ENCODE measurements around the gene TGM5.

The TGM5 gene

GRCh38 chr15:43266386-43266785 lies 342 bp downstream of the TGM5 start:
- H3K9ac ChIP-seq (ENCODE audit: low read depth in 1 of 2, low read length in 2 of 2), result no peak overlapping the region
- no peaks in the 10 kb centered on the region for H3K36me3 ChIP-seq (ENCODE audit: control insufficient read depth in 1 of 2, insufficient read depth in 2 of 2, low read length in 2 of 2)
- no peak overlapping the region for H3K4me3 ChIP-seq (ENCODE audit: low read depth in 1 of 2, low read length in 2 of 2)
- H3K27me3 ChIP-seq (ENCODE audit: control insufficient read depth in 1 of 2, insufficient read depth in 2 of 2, low read length in 2 of 2), result peaks cover 2 to 8% of the 10 kb centered on the region in 2 donors
- peaks cover 0 to 4% of the 10 kb centered on the region in 2 donors for H3K4me1 ChIP-seq (ENCODE audit: control insufficient read depth in 1 of 2, insufficient read depth in 2 of 2, low read length in 2 of 2)
- H3K27ac ChIP-seq (ENCODE audit: low read depth, low read length), result no peak overlapping the region
- H3K9me3 ChIP-seq (ENCODE audit: control insufficient read depth in 1 of 2, low read length in 2 of 2), result no peaks in the 10 kb centered on the region

- no peak overlapping the region for H3K4me3 ChIP-seq (ENCODE audit: low read depth in 1 of 2, low read length in 2 of 2)
- no peaks in the 10 kb centered on the region for H3K4me1 ChIP-seq (ENCODE audit: control insufficient read depth in 1 of 2, insufficient read depth in 2 of 2, low read length in 2 of 2)
- H3K27me3 ChIP-seq (ENCODE audit: control insufficient read depth in 1 of 2, insufficient read depth in 2 of 2, low read length in 2 of 2), result peaks cover 0 to 3% of the 10 kb centered on the region in 2 donors
- H3K9ac ChIP-seq (ENCODE audit: low read depth in 1 of 2, low read length in 2 of 2), result no peak overlapping the region
- no peaks in the 10 kb centered on the region for H3K9me3 ChIP-seq (ENCODE audit: control insufficient read depth in 1 of 2, low read length in 2 of 2)
- H3K36me3 ChIP-seq (ENCODE audit: control insufficient read depth in 1 of 2, insufficient read depth in 2 of 2, low read length in 2 of 2), result no peaks in the 10 kb centered on the region
- H3K27ac ChIP-seq (ENCODE audit: low read depth, low read length), result no peak overlapping the region
Measured at GRCh38 chr15:43260011-43260615, 6.6 kb downstream of the TGM5 start.

- Histone ChIP-seq H3K4me3 (ENCODE audit: low read depth in 1 of 2, low read length in 2 of 2) (no peak overlapping the region), H3K36me3 (ENCODE audit: control insufficient read depth in 1 of 2, insufficient read depth in 2 of 2, low read length in 2 of 2) (no peaks in the 10 kb centered on the region), H3K9me3 (ENCODE audit: control insufficient read depth in 1 of 2, low read length in 2 of 2) (no peaks in the 10 kb centered on the region), H3K27ac (ENCODE audit: low read depth, low read length) (no peak overlapping the region), H3K4me1 (ENCODE audit: control insufficient read depth in 1 of 2, insufficient read depth in 2 of 2, low read length in 2 of 2) (peaks cover 0 to 3% of the 10 kb centered on the region in 2 donors), H3K9ac (ENCODE audit: low read depth in 1 of 2, low read length in 2 of 2) (no peak overlapping the region), H3K27me3 (ENCODE audit: control insufficient read depth in 1 of 2, insufficient read depth in 2 of 2, low read length in 2 of 2) (peaks cover 0 to 5% of the 10 kb centered on the region in 2 donors)
Measured at GRCh38 chr15:43258781-43259180, 7.9 kb downstream of the TGM5 start.

- Histone ChIP-seq H3K4me1 (ENCODE audit: control insufficient read depth in 1 of 2, insufficient read depth in 2 of 2, low read length in 2 of 2) (peaks cover 0 to 3% of the 10 kb centered on the region in 2 donors), H3K27ac (ENCODE audit: low read depth, low read length) (no peak overlapping the region), H3K9ac (ENCODE audit: low read depth in 1 of 2, low read length in 2 of 2) (no peak overlapping the region), H3K4me3 (ENCODE audit: low read depth in 1 of 2, low read length in 2 of 2) (no peak overlapping the region), H3K9me3 (ENCODE audit: control insufficient read depth in 1 of 2, low read length in 2 of 2) (no peaks in the 10 kb centered on the region), H3K27me3 (ENCODE audit: control insufficient read depth in 1 of 2, insufficient read depth in 2 of 2, low read length in 2 of 2) (peaks cover 0 to 5% of the 10 kb centered on the region in 2 donors), H3K36me3 (ENCODE audit: control insufficient read depth in 1 of 2, insufficient read depth in 2 of 2, low read length in 2 of 2) (no peaks in the 10 kb centered on the region)
Measured at GRCh38 chr15:43256341-43256740, 10.4 kb downstream of the TGM5 start.

GRCh38 chr15:43255376-43255775 lies 11.4 kb downstream of the TGM5 start:
- Histone ChIP-seq H3K9ac (ENCODE audit: low read depth in 1 of 2, low read length in 2 of 2) (no peak overlapping the region), H3K9me3 (ENCODE audit: control insufficient read depth in 1 of 2, low read length in 2 of 2) (no peaks in the 10 kb centered on the region), H3K36me3 (ENCODE audit: control insufficient read depth in 1 of 2, insufficient read depth in 2 of 2, low read length in 2 of 2) (no peaks in the 10 kb centered on the region)

GRCh38 chr15:43253431-43254403 lies 13.0 kb downstream of the TGM5 start:
- no peaks in the 10 kb centered on the region for H3K9me3 ChIP-seq (ENCODE audit: control insufficient read depth in 1 of 2, low read length in 2 of 2)
- peaks cover 0 to 3% of the 10 kb centered on the region in 2 donors for H3K4me1 ChIP-seq (ENCODE audit: control insufficient read depth in 1 of 2, insufficient read depth in 2 of 2, low read length in 2 of 2)
- no peak overlapping the region for H3K4me3 ChIP-seq (ENCODE audit: low read depth in 1 of 2, low read length in 2 of 2)
- peaks cover 0 to 5% of the 10 kb centered on the region in 2 donors for H3K27me3 ChIP-seq (ENCODE audit: control insufficient read depth in 1 of 2, insufficient read depth in 2 of 2, low read length in 2 of 2)
- H3K27ac ChIP-seq (ENCODE audit: low read depth, low read length), result no peak overlapping the region
- no peak overlapping the region for H3K9ac ChIP-seq (ENCODE audit: low read depth in 1 of 2, low read length in 2 of 2)
- no peaks in the 10 kb centered on the region for H3K36me3 ChIP-seq (ENCODE audit: control insufficient read depth in 1 of 2, insufficient read depth in 2 of 2, low read length in 2 of 2)

More at GRCh38 chr15:43255376-43255775, 11.4 kb downstream of the TGM5 start:
- Histone ChIP-seq H3K4me1 (ENCODE audit: control insufficient read depth in 1 of 2, insufficient read depth in 2 of 2, low read length in 2 of 2) (peaks cover 0 to 3% of the 10 kb centered on the region in 2 donors), H3K27ac (ENCODE audit: low read depth, low read length) (no peak overlapping the region), H3K27me3 (ENCODE audit: control insufficient read depth in 1 of 2, insufficient read depth in 2 of 2, low read length in 2 of 2) (peaks cover 0 to 5% of the 10 kb centered on the region in 2 donors), H3K4me3 (ENCODE audit: low read depth in 1 of 2, low read length in 2 of 2) (no peak overlapping the region)

- Histone ChIP-seq H3K9ac (ENCODE audit: low read depth in 1 of 2, low read length in 2 of 2) (no peak overlapping the region), H3K4me1 (ENCODE audit: control insufficient read depth in 1 of 2, insufficient read depth in 2 of 2, low read length in 2 of 2) (peaks cover 0 to 3% of the 10 kb centered on the region in 2 donors), H3K27me3 (ENCODE audit: control insufficient read depth in 1 of 2, insufficient read depth in 2 of 2, low read length in 2 of 2) (peaks cover 0 to 5% of the 10 kb centered on the region in 2 donors), H3K9me3 (ENCODE audit: control insufficient read depth in 1 of 2, low read length in 2 of 2) (no peaks in the 10 kb centered on the region), H3K27ac (ENCODE audit: low read depth, low read length) (no peak overlapping the region), H3K36me3 (ENCODE audit: control insufficient read depth in 1 of 2, insufficient read depth in 2 of 2, low read length in 2 of 2) (no peaks in the 10 kb centered on the region), H3K4me3 (ENCODE audit: low read depth in 1 of 2, low read length in 2 of 2) (no peak overlapping the region)
Measured at GRCh38 chr15:43251871-43252250, 14.9 kb downstream of the TGM5 start.

- Histone ChIP-seq H3K9ac (ENCODE audit: low read depth in 1 of 2, low read length in 2 of 2) (no peak overlapping the region), H3K9me3 (ENCODE audit: control insufficient read depth in 1 of 2, low read length in 2 of 2) (no peaks in the 10 kb centered on the region), H3K27me3 (ENCODE audit: control insufficient read depth in 1 of 2, insufficient read depth in 2 of 2, low read length in 2 of 2) (peaks cover 0 to 5% of the 10 kb centered on the region in 2 donors), H3K4me3 (ENCODE audit: low read depth in 1 of 2, low read length in 2 of 2) (no peak overlapping the region), H3K36me3 (ENCODE audit: control insufficient read depth in 1 of 2, insufficient read depth in 2 of 2, low read length in 2 of 2) (no peaks in the 10 kb centered on the region), H3K27ac (ENCODE audit: low read depth, low read length) (no peak overlapping the region), H3K4me1 (ENCODE audit: control insufficient read depth in 1 of 2, insufficient read depth in 2 of 2, low read length in 2 of 2) (peaks cover 0 to 3% of the 10 kb centered on the region in 2 donors)
Measured at GRCh38 chr15:43251185-43251870, 15.4 kb downstream of the TGM5 start.

- Histone ChIP-seq H3K9ac (ENCODE audit: low read depth in 1 of 2, low read length in 2 of 2) (no peak overlapping the region), H3K27me3 (ENCODE audit: control insufficient read depth in 1 of 2, insufficient read depth in 2 of 2, low read length in 2 of 2) (peaks cover 0 to 5% of the 10 kb centered on the region in 2 donors), H3K36me3 (ENCODE audit: control insufficient read depth in 1 of 2, insufficient read depth in 2 of 2, low read length in 2 of 2) (no peaks in the 10 kb centered on the region), H3K4me3 (ENCODE audit: low read depth in 1 of 2, low read length in 2 of 2) (no peak overlapping the region), H3K4me1 (ENCODE audit: control insufficient read depth in 1 of 2, insufficient read depth in 2 of 2, low read length in 2 of 2) (peaks cover 0 to 3% of the 10 kb centered on the region in 2 donors), H3K9me3 (ENCODE audit: control insufficient read depth in 1 of 2, low read length in 2 of 2) (no peaks in the 10 kb centered on the region), H3K27ac (ENCODE audit: low read depth, low read length) (no peak overlapping the region)
Measured at GRCh38 chr15:43250785-43251184, 15.9 kb downstream of the TGM5 start.

Data from duodenal mucosa (tissue), 2 donors.